GM10248 (cell line): Measurements from ENCODE around the gene NACC2.
A peak's percentile ranks its signal among the peaks of the same experiment; 100 is the strongest.

Experiments
- CTCF ChIA-PET: fragments of 300-600 bp; sonication (Branson Sonifier 250); formaldehyde crosslinking; extraction: SDS; loops from one replicate; lab custom pipeline; 2021; ENCODE audit warnings: antibody characterized with exemption; lab: Yijun Ruan, JAX
- POLR2A ChIA-PET: fragments of 350-650 bp; sonication (Branson Sonifier 250); formaldehyde crosslinking; extraction: SDS; loops from one replicate; lab custom pipeline; 2020; ENCODE audit warnings: antibody characterized with exemption; lab: Yijun Ruan, JAX
- DNase-seq: peaks from one replicate; pipeline ENCODE4 v3.0.0; 2012; ENCODE audit errors: extremely low spot score
- CTCF ChIP-seq: IDR thresholded peaks from 2 replicates; pipeline ENCODE4 v1.5.1; 2012; ENCODE audit warnings: mild to moderate bottlenecking, low read depth; ENCODE audit errors: extremely low read depth, missing control alignments, control extremely low read depth

Gene NACC2

GRCh38 chr9:136095070-136096058, at the start of gene NACC2:
NACC2 (minus strand) TSS chr9:136095289; CDS start chr9:136050521, 44,768 bp downstream.
- ChIA-PET CTCF (interaction anchor here (2.1 kb wide), 1 partner anchor 27 kb away, joined by 8 read pairs; no protein-coding TSS in a partner anchor), POLR2A (no interaction called here)
- DNase-seq = no peak
- TF ChIP-seq CTCF = no peak

- POLR2A ChIA-PET = no interaction called here
- no peak for TF ChIP-seq CTCF
- CTCF ChIA-PET = interaction anchor here (0.9 kb wide), 1 partner anchor 57 kb away, joined by 3 read pairs; no protein-coding TSS in a partner anchor
- no peak for DNase-seq
These were observed 49.4 kb upstream of the NACC2 start for GRCh38 chr9:136144450-136144849.

GRCh38 chr9:136143215-136144001, 48.3 kb upstream of the NACC2 start:
- TF ChIP-seq CTCF = peak; percentile 24
- ChIA-PET POLR2A (no interaction called here), CTCF (no interaction called here)
- DNase-seq = no peak

- DNase-seq = no peak
- POLR2A ChIA-PET = no interaction called here
- CTCF ChIA-PET = no interaction called here
- TF ChIP-seq CTCF = no peak
These were observed 47.7 kb upstream of the NACC2 start for GRCh38 chr9:136142859-136143214.

- DNase-seq = no peak
- TF ChIP-seq CTCF = no peak
- ChIA-PET POLR2A (no interaction called here), CTCF (interaction anchor here (0.8 to 2.0 kb wide), 3 partner anchors 9 to 144 kb away, joined by 4 to 5 read pairs (median 5); no protein-coding TSS in a partner anchor)
These were observed 47.3 kb upstream of the NACC2 start for GRCh38 chr9:136142414-136142796.
